Spinal cord (tissue), 10 donors: Measurements from ENCODE around the gene RHAG. TPM values are rescaled to one million over a fixed set of nuclear protein-coding genes. Genes with fewer than 3 reads are reported as not detected.

Experiments used
- DNase-seq, 6 donors: peaks; one replicate each; pipeline versions ENCODE4 v3.0.0 to v3.0.0-alpha.2; 2013 to 2015; ENCODE audit warnings: low spot score in 6 of 6, low read depth in 4 of 6
- H3K27ac ChIP-seq: one replicate; pipeline ENCODE4 v1.5.1; 2013; ENCODE audit warnings: low read depth, low read length, control low read depth
- H3K27me3 ChIP-seq: one replicate; pipeline ENCODE4 v1.6.1; 2013; ENCODE audit warnings: low read length; ENCODE audit not compliant: control insufficient read depth, insufficient read depth
- H3K36me3 ChIP-seq: one replicate; pipeline ENCODE4 v1.6.1; 2013; ENCODE audit warnings: low read length; ENCODE audit not compliant: control insufficient read depth, insufficient read depth
- H3K4me1 ChIP-seq: one replicate; pipeline ENCODE4 v1.6.1; 2013; ENCODE audit warnings: low read length; ENCODE audit not compliant: control insufficient read depth, insufficient read depth
- H3K4me3 ChIP-seq: one replicate; pipeline ENCODE4 v1.5.1; 2013; ENCODE audit warnings: low read depth, low read length, control low read depth
- H3K9me3 ChIP-seq: one replicate; pipeline ENCODE4 v1.6.1; 2013; ENCODE audit warnings: low read length; ENCODE audit not compliant: control insufficient read depth, insufficient read depth
- WGBS: methylation state at CpG from one replicate; pipeline ENCODE4 v1.1.5; 2013; ENCODE audit warnings: missing lambda C conversion rate; ENCODE audit not compliant: insufficient coverage; 5-methylcytosine and 5-hydroxymethylcytosine counted together
- polyA plus RNA-seq, 2 donors: library from polyadenylated mRNA; unstranded; fragments of 120-200 nt; gene quantifications; one replicate each; pipeline ENCODE4 v1.2.1, GENCODE V29; 2013; ENCODE audit not compliant: insufficient read length in 2 of 2
- total RNA-seq, 2 donors: library from RNA; depleted of rRNA in 1 of 2; stranded (reverse); fragments of 120-200 nt in 1 of 2; fragments of >200 nt in 1 of 2; gene quantifications; one replicate each; pipeline versions ENCODE4 v1.2.3 to v1.2.4, GENCODE V29; 2013 to 2014
- donor health status: healthy.

RHAG gene
- total and polyA plus RNA-seq, 4 donors: 0.27 to 11.0 (median 1.5) TPM

DNA sequence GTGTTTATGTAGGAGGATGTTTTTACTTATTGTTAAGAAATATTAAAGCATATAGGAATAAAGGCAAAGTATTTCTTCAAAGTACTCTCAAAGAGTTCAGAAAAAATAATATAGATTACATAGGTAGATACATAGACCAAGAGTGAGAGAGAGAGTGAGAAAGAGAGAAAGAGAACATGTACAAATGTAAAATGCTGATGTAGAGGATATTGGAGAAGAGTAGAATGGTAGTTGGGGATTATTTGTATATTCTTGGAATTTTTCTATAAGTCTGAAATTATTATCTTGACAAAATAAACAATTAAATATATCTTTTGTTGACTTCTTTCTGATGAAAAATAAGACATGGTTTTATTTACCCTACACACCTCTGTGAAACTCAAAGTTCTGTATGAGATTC is 57.0 kb downstream of the RHAG start:
- DNase-seq: no peak
- no peak overlapping the region for H3K4me3 ChIP-seq
- no peaks in the 10 kb centered on the region for H3K27me3 ChIP-seq
- no peaks in the 10 kb centered on the region for H3K36me3 ChIP-seq
- H3K9me3 ChIP-seq: no peaks in the 10 kb centered on the region
- H3K4me1 ChIP-seq: no peaks in the 10 kb centered on the region
- no peak overlapping the region for H3K27ac ChIP-seq

DNA sequence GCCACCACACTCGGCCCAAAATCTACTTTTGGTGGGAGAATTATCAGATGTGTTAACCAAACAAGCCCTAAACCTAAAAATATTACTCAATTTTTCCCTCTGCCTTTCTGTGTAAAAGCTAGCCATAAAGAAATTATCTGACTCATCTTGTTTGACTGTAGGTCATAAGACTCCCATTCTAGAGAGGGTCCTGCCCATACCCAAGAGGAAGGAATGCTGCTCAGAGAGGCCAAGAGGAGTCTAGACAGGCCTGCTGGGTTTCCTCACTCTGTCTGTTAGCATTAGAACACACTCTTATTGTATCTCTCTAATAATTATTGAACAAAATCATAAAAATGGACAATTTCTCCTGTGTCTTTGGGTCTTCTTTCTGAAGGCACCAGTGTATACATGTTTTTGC is 60.0 kb downstream of the RHAG start:
- Histone ChIP-seq H3K27me3 (no peaks in the 10 kb centered on the region), H3K4me1 (no peaks in the 10 kb centered on the region), H3K36me3 (no peaks in the 10 kb centered on the region), H3K27ac (no peak overlapping the region), H3K4me3 (no peak overlapping the region), H3K9me3 (no peaks in the 10 kb centered on the region)
- WGBS: no CpG with 5 or more reads among the region's 1 CpG
- DNase-seq: no peak

DNA sequence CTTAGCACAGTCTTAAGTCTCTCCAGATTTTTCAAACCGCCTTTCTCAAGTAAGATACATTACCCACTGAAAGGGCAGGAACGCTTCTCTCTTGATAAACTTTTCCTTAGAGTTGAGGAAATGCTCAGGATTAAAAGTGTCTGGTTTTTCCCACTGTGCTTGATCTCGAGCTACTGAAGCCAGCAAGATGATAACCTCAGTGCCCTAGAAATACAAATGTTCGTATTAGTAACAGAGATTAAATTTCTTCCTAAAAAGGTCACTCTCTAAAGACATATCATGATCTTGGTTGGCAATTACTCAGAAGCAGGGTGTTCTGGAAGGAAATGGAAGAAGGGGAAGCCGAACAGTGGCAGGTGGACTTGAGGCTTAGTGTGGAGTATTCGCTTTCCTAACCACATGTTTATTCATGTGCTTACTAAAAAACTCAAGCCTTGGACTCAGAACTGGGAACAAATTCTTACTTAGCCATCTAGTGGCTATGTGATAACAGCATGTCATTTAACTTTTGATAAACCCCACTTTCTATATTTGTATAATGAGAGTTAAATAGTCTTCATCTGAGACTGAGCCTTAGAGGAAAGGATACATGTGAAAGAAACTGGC is 66.1 kb downstream of the RHAG start:
- DNase-seq: no peak
- H3K4me1 ChIP-seq: no peaks in the 10 kb centered on the region
- no peak overlapping the region for H3K27ac ChIP-seq
- WGBS: no CpG with 5 or more reads among the region's 6 CpGs
- no peak overlapping the region for H3K4me3 ChIP-seq
- H3K9me3 ChIP-seq: no peaks in the 10 kb centered on the region
- H3K36me3 ChIP-seq: no peaks in the 10 kb centered on the region
- no peaks in the 10 kb centered on the region for H3K27me3 ChIP-seq

DNA sequence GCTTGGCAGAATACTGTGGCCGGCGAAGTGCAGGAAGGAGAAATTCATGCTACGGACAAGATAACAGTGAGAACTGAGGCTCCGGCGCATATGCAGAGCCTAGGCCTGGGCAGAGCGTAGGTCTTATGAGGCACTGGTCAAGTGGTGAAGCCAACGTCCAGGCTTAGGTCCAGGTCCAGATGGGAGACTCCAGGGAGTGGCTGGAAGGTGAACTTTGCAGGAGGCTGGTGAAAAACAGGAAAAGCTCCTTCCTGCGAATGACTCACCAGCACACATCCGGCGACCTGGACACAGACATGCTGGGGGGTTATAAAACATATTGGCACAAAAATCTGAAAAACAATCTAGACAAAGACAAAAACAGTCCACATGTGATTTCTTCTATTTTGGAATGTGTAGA is 70.8 kb downstream of the RHAG start:
- no peak overlapping the region for H3K4me3 ChIP-seq
- no peaks in the 10 kb centered on the region for H3K27me3 ChIP-seq
- no peak overlapping the region for H3K27ac ChIP-seq
- WGBS: 91% methylated on average over 7 of the region's 10 CpGs
- no peak for DNase-seq
- H3K36me3 ChIP-seq: no peaks in the 10 kb centered on the region
- no peaks in the 10 kb centered on the region for H3K9me3 ChIP-seq
- H3K4me1 ChIP-seq: no peaks in the 10 kb centered on the region

DNA sequence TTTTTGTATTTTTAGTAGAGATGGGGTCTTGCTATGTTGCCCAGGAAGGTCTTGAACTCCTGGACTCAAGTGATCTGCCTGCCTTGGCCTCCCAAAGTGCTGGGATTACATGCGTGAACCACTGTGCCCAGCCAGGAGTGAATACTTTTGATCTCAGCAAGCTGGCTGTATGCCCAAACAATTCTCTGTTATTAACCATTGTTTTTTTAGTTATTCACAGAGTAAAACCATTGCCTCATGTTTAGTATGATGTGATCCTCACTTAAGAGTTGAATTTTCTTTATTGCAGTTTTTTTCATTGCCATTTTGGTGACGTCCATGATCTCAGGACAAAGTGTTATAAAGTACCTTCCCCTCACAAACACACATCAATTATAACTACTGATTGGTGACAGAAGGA is 71.4 kb downstream of the RHAG start:
- no peaks in the 10 kb centered on the region for H3K36me3 ChIP-seq
- WGBS: no CpG with 5 or more reads among the region's 2 CpGs
- no peaks in the 10 kb centered on the region for H3K4me1 ChIP-seq
- no peak for DNase-seq
- H3K27me3 ChIP-seq: no peaks in the 10 kb centered on the region
- H3K4me3 ChIP-seq: no peak overlapping the region
- H3K9me3 ChIP-seq: no peaks in the 10 kb centered on the region
- no peak overlapping the region for H3K27ac ChIP-seq

DNA sequence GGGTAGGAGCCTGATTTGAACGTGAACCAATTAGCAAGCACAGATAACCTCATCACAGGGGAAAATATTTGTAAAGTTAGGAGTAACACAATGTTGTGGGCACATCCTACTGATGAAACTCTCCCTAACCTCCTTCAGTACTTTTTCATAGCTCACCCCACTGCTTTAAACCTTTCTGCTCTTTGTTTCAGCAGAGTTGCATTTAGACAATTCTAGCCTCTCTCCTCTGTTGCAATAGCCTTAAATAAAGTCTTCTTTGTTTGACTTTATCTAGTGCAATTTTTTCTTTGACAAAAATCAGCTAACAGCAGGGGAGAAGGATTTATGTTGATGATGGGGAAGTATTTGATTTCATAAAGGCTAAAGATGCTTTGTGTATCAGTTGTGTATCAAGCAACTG is 72.1 kb downstream of the RHAG start:
- Histone ChIP-seq H3K9me3 (no peaks in the 10 kb centered on the region), H3K36me3 (no peaks in the 10 kb centered on the region), H3K4me3 (no peak overlapping the region), H3K27me3 (no peaks in the 10 kb centered on the region), H3K4me1 (no peaks in the 10 kb centered on the region), H3K27ac (no peak overlapping the region)
- WGBS: no CpG with 5 or more reads among the region's 1 CpG
- DNase-seq: no peak

DNA sequence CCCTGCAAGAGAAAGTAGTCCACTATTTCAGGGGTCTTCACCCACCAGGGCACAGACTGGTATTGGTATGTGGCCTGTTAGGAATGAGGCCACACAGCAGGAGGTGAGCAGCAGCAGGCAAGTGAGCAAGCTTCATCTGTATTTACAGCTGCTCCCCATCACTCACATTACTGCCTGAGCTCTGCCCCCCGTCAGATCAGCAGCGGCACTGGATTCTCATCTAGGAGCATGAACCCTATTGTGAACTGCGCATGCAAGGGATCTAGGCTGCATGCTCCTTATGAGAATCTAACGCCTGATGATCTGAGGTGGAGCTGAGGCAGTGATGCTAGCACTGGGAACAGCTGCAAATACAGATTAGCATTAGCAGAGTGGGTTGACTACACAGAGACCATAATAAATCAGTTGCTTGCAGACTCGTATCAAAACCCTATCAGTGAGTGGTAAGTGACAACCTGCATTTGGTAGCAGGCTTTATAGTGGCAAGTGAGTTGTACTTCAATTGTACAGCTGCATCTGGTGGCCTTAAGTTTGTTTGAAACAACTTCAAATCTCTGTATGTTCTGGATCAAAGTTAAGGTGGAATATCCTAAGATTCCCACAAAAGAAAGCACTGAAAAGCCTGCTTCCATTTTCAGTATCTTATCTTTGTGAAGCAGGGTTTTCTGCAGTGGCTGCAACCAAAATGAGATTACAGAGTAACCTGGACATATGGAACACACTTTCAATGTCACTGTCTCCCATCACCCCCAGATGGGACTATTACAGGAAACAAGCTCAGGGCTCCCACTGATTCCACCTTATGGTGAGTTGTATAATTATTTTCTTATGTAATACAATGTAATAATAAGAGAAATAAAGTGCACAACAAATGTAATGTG is 73.4 kb downstream of the RHAG start:
- Histone ChIP-seq H3K4me3 (no peak overlapping the region), H3K27me3 (no peaks in the 10 kb centered on the region), H3K9me3 (no peaks in the 10 kb centered on the region), H3K27ac (no peak overlapping the region), H3K4me1 (no peaks in the 10 kb centered on the region), H3K36me3 (no peaks in the 10 kb centered on the region)
- 65% methylated on average over 2 of the region's 5 CpGs for WGBS
- DNase-seq: no peak

DNA sequence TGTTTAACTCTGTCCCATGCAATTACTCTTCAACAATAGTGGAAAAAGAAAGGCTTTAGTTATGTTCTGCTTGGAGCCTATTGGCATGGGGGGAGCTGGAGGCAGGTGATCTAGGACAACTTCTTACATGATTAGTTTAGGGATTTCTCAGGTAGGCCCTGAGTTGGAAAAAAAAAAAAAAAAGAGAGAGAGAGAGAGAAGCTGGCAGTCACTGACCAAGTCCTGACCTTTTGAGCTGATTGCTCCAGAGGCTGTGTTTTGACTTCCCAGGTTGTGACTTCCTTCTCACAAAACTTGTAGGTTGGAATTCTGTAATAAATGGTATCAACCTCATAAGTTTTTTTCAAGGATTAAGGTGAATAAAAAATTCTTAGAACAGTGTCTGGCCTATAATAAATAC is 78.4 kb downstream of the RHAG start:
- no peak for DNase-seq
- no peak overlapping the region for H3K27ac ChIP-seq

DNA sequence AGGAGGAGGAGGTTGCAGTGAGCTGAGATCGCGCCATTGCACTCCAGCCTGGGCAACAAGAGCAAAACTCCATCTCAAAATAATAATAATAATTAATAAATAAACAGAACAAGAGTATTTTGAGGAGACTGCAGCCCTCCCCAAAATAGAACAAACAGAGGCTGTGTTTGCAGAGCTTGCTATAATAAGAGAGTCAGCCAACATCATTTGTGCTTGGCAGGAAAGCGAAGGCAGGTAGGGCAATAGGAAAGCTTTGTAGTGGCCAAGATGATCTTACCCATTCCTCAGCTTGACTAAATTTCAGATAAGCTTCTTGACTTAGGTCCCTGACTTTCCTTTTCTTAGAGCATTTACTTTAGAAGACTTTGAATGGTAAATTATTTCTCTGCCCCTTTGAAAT is 79.5 kb downstream of the RHAG start:
- no peak for DNase-seq
- peaks cover 10% of the 10 kb centered on the region for H3K27me3 ChIP-seq
- H3K4me1 ChIP-seq: no peaks in the 10 kb centered on the region
- no peak overlapping the region for H3K4me3 ChIP-seq
- H3K36me3 ChIP-seq: no peaks in the 10 kb centered on the region
- no peak overlapping the region for H3K27ac ChIP-seq
- H3K9me3 ChIP-seq: no peaks in the 10 kb centered on the region
- WGBS: no CpG with 5 or more reads among the region's 3 CpGs

More for the DNA sequence above, 78.4 kb downstream of the RHAG start:
- no peaks in the 10 kb centered on the region for H3K4me1 ChIP-seq
- no peaks in the 10 kb centered on the region for H3K9me3 ChIP-seq
- no peaks in the 10 kb centered on the region for H3K36me3 ChIP-seq
- H3K27me3 ChIP-seq: peaks cover 3% of the 10 kb centered on the region
- H3K4me3 ChIP-seq: no peak overlapping the region

DNA sequence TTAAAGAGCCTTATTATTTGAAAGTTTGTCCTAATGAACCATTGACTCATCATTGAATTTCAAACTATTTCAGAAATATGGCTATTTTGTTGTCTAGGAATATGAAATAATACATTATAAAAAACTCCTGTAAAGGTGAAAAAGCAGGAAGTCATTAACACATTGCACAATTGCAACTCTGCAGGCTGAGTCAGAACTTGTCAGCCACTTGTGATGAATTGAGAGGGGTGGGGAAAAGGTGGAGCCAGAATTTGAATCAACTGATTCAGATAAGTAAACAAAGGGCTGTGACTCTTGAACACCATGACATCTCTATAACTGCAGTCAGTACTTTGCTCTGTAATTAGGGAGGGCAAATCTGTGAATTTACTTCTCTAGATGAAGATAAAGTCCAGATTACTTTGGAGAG is 80.2 kb downstream of the RHAG start:
- H3K4me3 ChIP-seq: no peak overlapping the region
- DNase-seq: no peak
- H3K4me1 ChIP-seq: peaks cover under 1% of the 10 kb centered on the region
- no peaks in the 10 kb centered on the region for H3K9me3 ChIP-seq
- H3K27ac ChIP-seq: no peak overlapping the region
- peaks cover 13% of the 10 kb centered on the region for H3K27me3 ChIP-seq
- H3K36me3 ChIP-seq: no peaks in the 10 kb centered on the region
